Measurements from ENCODE around the gene MROH7.

DNA sequence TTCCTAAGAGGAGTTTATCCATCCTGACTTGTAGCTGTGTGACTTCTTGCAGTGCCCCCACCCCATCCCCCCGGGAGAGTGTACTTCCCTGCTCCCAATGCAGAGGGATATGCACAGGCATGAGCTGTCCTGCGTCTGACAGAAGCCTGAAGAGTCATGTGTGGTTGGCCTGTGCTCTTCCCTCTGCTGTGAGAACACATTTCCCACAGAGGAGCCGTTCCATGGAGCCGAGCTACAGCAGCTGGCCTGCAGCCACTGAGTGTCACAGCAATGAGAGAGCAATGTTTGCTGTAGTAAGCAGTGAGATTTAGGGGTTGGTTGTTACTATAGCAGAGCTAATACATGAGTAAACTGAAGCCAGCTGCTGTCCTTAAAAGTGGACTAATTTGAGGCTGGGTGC is 100.7 kb downstream of the MROH7 start:
- no peak for TF ChIP-seq CTCF (IDR thresholded peaks at IDR 0.05)
- TF ChIP-seq POLR2A (IDR thresholded peaks at IDR 0.05), result no peak
